ENCODE results near the gene TNS2. TPM values are rescaled to one million over a fixed set of nuclear protein-coding genes. Genes with fewer than 3 reads are reported as not detected.

Gene TNS2
- total RNA-seq, 1 donor from 2014 or later = 28.9 TPM

DNA sequence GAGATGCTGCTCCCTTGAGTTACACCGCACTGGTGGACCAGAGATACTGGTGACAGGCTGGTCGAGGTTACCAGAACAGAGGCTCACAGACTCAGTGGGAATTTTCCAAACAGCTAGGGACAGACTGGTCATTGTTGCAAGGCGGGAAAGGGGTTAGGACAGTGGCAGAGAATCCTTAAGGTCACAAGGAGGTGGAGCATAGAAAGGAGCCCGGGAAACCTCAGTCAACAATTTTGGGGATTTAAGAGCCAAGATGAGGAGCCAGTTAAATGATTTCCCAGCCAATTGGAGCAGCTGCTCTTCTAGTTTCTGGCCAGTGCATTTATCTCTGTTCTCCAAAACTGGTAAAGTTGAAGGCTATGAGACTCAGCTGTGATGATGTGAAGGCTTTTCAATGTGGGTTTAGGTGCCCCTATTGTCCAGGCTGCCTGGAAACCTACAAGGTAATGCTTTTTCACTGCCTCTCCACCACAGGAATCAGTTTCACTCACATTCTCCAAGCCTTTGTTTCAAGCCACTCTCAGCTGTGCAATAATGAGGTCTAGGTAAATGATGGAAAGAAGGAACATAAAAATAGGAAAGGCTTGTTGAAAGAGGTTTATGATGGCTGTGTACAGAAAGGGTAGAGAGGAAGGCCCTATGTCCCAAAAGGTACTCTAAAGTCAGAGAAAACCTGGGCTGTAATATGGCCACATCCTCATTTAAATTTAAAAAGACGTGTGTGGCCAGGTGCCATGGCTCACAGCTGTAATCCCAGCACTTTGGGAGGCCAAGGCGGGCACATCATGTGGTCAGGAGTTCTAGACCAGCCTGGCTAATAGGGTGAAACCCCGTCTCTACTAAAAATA lies 7.0 kb upstream of the TNS2 start:
- DNase-seq = no peak

DNA sequence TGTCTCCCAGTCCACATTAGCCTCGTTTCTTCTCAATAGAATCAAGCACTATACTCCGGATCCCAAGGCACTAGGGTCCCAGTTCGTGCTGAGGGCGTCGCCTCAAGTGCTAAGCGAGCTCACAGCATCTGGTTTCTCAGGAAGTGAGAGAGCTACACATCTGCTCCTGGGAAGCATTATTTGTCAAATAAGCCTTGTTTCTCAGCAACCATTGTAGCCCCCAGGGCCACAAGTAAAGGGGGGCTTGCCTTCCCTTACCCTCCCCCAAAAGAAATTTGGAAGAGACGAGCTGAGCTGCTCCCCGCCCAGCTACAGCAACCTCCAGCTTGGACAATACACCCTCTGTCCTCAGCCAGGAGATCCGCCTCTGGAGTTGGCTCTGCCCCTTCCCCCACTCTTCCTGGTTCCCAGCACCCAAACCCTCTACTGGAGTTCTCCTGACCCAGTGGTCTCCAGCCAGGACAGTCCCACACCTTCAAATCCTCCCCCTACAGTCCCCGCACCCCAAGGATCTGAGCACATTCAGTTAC lies 5.7 kb upstream of the TNS2 start:
- peak; percentile 92 for DNase-seq

DNA sequence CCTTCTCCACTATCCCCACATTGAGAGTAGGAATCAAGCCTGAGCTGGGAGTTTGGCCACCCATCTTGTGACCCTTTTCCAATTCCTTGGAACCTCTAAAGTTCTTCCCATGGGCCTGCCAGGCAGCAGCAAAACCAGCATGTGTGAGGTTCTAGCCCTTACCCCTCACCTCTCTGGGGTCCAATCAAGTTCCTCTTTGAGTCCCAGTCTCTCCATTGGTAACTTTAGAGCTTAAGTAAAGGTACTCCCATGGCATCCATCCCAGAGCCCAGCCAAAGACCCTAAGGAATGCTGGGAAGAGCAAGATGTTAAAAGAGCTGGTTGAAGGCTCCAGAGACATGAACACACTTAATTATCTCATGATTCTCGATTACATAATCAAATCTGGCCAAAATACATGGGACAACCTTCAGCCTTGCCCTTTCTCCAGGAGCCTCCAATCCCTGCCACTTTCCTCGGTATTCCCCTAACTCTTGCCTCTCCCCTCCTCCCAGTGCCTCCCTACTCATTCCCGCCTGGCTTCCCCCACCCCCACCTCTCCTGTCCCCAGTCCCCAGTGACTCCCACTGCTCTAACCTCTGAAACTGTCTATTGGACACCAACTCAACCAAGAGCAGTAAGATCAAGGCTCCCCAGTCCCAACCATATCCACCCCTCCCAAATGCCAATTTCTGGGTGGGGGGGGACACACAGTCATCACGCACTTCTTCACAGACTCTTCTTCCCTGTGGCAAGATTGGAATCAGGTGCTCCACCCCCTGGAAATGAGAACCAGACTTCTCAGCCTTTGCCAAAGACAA lies 4.8 kb upstream of the TNS2 start:
- DNase-seq = no peak

DNA sequence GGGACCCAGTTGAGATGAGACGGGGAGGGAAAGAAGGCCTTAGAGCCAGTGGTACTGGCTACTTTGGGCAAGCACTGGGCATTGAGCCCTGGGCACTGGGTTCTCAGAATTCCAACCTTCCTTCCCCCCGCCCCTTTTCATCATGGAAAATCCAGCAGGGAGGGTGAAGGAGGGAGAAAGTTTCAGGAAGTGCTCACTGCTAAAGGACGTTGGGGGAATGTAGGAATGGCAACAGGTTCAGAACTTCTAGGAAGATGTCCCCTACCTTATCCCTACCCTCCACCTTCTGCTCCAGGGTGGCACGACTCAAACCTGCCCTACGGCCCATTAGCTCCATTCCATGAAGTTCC lies 4.2 kb upstream of the TNS2 start:
- DNase-seq = no peak

DNA sequence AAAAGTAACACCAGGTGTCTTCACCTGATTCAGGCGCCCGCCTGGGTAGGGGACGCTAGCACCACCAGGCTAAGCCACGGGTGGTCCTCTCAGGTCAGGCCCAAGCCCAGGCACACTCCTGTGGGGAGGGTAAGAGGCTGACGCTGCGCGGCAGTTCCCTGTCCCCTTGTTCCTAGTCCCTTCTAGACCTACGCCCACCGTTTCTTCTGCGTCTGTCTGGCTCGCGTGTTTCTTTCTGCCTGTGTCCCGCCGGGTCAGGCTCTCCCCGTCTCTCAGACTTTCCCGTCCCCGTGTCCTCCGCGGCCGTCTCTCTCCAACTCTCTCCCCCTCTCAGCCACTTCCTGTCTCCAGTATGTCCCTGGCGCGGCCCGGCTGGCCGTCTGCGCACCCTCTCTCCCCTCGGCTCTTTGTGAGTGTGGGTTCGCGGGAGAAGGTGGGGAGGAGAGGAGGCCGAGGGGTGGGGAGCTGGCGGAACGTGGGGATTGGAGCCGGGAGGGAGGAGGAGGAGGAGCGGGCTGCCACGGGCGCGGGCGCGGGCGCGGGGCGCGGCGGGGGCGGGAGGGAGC lies 3.1 kb upstream of the TNS2 start:
- peak; percentile 86 for DNase-seq

DNA sequence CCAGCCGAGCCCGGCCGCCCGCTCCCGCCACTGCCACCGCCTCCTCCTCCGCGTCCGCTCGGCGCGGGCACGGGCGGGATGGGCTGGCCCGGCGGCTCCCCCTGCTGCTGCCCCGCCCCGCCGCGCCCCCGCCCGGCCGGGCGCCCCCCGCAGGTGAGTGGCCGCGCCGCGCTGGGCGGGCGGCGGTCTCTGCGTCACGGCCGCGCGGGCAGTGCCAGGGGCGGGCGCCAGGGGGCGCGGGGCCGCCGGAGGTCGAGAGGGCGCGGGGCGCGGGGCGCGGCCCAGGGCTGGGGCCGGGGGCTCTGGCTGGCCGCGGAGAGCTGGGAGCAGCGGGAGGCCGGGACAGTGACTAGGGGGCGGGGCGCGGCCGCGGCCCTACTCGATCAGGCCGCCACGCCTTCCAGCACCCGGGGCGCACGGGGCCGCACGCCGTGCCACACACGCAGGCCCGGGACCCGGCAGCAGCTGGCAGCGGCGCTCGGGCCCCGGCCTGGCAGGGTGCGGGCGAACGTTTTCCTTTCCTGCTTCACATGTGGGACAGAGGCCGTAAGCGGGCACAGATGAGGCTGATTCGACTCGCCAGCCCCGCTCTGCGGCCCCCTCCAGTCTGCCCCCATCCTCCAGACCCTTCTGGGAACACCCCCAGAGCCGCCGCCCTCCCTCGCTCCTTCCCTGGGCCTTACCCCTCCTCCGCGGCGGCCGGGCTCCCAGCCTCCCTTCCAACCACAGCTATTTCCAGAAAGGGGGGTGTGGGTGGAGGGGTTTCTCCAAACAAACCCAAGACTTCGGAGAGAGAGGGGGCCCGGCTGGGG lies 2.4 kb upstream of the TNS2 start:
- DNase-seq = peak; percentile 83

DNA sequence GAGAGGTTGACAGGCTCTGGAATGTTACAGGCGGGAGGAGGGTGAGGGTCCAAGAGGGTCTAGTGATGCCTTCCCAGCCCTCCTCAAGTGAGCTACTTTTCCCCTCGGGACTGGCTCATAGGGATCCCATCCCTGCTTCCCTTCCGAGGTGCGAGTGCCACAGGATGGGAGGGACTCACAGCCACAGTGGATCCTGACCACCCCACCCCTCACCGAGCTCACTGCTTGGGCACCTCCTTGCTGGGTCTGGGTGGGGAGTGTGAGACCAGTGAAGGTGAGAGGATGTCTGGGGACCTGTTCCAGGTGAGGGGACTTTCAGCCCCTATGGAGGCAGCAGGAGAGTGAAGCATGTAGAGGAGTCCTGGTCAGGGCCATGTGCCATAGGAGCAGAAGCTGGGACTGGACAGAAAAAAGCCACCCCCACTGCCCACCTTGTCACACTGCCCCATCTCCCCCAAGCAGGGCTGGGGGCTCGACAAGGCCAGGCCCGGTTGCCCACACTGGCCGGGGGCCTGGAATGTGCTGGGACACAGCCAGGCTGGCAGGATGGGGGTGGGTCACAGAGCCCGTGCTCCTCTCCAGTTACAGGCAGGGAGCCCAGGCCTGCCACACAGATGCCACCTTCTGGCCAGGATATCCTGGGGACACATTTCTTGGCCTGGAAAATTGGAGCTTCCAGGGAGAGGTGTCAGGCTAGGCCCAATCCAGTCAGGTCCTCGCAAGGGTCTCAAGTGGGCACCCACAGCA lies 1.7 kb upstream of the TNS2 start:
- no peak for DNase-seq

DNA sequence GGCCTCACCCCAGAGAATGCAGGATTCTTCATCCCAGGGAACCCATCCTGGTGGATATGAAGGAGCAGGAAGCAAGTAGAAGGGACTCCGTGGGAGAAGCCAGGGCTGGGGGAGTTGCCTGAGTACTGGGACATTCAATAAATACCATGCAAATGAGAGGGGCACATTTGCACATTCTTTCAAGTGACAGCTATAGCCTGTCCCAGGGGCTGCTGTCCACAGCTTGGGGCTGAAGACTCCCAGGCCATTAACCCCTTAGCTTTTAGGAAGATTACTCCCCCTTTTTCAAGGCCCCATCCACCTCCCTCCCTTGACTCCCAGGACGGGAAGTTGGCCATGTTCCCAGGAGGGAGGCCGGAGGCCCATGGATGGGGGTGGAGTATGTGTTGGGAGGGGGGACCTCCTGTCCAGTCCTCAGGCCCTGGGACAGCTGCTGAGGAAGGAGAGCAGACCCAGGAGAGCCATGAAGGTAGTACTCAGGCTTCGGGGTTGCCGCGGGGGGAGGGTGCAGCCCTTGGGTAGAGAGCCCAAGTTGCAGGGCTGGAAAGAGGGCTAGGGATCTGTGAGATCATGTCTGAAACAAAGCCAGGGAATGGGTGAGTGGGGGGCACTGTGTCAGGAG lies 974 bp upstream of the TNS2 start:
- peak; percentile 81 for DNase-seq

DNA sequence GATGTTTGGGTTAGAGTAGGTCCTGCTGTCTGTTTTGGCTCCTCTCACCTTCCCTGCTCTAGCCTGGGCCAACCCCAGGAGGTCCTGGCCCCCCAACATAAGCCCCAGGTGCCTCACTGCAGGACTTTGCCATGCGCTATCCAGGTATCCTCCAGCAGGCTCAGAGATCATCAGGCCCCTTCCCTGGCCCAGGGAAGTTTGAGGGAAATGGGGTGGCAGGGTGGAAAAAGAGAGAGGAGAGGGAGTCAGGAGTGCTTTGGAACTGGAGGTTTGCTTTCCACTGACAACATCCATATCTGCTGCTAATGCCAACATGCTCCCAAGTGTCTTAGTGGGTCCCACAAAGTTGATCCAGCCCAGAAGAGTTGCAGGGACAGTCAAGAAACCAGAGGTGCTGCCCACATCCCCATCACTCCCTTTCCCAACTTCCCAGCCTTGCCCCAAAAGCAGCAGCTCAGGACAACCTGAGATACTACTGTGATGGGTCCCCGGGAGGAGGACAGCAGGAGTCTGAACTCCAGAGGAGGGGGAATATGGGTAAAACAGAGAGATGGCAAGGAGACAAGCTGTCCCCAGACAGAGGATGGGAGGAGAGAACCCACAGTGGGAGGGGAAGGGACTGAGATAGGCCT lies 677 bp downstream of the TNS2 start:
- no peak for DNase-seq

DNA sequence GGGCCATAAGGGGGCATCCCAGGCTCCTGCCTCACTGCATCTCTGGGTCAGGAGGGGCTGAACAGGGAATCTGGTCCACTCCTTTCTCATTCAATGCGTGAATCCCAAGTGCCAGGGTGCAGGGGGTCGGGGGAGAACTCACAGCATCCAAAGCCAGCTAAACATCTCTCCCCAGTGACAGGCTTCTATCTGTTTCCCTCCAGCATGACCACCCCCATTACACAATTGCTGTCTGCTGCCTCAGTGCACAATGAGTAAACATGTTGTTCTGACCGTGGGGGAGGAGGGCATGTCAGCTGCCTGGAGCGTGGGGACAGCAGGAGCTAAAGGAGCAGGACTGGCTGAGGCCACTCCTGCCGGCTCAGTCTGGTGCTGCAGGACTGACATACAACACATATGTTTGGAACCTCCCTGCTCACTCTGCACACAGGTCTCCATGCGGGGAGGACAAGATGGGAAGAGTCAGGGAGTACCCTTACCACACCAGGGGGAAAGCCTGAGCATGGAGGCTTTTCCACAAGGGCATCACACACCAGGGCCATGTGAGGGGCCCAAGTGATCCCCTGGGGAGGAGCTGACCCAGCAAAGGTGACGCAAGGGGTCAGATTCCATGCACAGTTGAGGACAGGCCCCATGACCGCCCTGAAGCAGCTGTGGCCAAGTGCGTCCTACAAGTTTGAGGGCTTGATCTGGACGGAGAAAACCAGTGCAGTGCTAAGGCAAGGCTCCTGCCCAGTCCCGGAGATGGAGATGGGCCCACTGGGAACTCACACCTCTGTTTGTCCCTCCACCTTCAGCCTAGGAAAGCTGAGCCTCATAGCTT lies 1.4 kb downstream of the TNS2 start:
- DNase-seq = no peak

DNA sequence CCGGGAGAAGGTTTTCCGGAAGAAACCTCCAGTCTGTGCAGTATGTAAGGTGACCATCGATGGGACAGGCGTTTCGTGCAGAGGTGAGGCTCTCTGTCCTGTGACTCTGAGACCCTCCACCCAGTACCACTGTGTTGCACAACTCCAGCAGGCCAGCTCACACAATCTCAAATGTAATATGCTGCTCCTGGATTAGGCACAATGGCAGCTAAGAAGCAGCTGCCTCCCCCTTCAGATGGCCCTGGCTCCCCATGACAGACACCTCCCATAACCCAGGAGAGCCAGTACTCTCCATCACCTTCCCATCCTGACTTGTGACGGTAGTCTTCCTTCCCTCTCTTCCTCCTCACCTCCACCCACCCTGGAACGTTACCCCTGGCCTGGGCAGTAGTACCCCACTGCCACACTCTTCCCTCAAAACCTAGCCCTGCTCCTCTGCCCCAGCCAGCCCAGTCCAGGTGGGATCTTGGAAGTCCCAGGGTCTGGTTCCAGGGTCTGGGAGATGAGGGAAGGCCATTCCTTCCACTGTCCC lies 2.1 kb downstream of the TNS2 start:
- DNase-seq = no peak

DNA sequence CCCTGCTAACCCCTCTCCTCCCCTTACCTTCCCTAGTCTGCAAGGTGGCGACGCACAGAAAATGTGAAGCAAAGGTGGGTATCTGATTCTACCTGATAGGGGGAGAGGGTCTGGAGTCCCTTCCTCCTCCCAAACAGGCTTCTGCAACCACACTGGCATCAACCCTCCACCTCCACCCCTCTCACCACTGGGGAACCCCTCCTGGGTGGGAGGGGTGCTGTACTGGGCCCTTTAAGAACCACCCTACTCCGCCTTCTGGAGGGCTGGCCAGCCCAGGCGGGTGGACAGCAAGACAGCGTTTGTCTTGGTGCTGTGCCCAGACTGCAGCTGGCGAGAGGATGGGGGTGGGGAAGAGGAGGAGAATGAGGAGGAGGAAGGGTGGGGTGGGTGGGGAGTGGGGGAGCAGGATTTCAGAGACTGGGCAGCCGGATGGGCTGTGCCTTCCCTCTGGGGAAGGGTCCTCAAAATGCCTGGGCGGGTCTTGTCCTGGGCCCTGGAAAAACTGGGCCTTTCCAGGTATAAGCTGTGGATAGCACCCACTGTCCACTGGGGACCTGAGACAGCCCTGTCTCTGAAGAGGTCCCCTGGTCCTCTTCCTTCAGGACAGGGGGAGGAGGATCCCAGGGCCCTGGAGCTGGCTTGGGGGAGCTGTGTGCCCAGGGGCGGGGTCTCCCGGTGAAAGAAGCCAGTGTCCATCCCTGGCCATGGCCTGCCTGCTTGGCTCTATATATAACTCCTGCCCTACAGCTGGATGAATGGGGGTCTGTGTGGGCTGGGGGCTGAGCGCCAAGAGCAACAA lies 2.8 kb downstream of the TNS2 start:
- peak; percentile 66 for DNase-seq

DNA sequence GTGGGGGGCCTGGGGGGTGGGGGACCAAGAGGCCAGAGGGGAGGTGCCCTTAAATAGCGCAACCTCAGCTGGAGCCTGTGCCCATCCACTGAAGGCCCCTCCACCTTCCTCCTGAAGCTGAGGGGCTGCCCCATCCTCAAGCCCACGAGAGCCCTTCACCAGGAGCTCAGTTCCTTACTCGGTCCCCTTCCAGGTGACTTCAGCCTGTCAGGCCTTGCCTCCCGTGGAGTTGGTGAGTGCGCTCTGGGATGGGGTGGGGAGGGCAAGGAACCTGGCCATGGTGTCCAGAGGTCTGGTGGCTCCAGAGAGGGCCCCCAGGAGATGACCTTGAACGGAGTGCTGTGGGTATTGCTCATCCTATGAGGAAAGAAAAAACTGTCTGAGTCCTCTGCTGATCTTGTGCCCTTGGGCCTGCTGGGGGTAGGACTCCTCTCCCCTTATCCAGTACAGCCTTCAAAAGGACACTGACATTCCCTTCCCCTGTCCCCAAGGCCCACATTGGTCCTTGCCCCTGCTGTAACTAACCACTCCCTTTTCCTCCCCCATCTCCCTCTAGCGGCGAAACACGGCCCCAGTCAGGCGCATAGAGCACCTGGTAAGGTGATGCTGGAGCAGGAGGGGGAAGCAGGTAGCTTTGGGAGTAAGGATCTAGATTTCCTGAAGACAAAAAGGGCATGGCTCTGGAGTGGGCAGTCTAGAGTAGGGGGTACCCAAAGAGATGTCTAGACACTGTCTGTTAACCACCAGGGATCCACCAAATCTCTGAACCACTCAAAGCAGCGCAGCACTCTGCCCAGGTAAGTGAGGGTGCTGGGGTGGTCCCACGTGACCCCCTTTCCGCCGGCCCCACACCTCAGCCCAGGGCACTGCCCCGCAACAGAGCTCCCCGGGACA lies 3.6 kb downstream of the TNS2 start:
- DNase-seq = no peak

DNA sequence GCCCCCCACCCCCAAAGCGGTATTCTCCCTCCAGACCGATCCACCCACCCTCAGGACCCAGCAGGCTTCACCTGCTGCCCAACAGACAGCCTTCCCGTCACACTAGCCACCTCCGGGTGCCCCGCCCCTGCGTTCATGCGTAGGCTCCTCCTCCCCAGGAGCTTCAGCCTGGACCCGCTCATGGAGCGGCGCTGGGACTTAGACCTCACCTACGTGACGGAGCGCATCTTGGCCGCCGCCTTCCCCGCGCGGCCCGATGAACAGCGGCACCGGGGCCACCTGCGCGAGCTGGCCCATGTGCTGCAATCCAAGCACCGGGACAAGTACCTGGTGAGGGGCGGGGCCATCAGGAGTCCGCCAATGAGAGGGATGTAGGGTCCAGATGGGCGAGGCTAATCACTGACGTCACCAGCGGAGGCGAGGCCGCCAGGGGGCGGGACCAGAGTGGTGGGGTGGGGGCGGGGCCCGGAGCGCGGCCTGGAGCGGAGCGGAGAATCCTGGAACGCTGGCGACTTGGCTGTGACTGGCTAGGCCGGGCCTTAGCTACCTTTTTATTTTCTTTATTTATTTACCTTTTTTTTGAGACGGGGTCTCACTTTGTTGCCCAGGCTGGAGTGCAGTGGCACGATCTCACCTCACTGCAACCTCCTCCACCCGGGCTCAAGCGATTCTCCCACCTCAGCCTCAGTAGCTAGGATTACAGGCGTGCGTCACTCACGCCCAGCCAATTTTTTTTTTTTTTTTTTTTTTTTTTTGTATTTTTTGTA lies 4.4 kb downstream of the TNS2 start:
- DNase-seq = peak; percentile 89

DNA sequence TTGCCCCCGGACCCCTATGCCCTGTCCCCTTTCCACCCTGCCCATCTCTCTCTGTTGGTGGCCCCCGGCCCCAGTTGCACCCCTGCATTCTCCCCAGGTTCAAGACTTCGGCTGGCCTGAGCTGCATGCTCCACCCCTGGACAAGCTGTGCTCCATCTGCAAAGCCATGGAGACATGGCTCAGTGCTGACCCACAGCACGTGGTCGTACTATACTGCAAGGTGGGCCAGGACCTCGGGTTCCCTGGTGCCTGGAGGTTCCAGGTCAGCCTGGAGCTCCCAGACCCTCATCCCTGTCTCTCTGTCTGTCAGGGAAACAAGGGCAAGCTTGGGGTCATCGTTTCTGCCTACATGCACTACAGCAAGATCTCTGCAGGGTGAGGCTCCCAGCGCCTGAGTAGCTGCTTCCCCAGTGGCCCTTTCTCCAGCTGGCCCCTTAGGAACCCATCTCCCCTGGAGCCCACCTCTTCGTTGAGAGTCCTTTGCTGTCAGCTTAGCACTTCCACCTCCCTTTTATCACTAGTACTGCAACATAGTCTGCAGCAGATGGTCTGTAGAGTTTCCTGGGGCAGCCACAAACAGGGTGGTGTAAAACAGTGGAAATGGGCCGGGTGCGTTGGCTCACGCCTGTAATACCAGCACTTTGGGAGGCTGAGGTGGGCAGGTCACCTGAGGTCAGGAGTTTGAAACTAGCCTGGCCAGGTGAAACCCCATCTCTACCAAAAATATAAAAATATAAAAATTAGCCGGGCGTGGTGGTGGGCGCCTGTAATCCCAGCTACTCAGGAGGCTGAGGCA lies 5.8 kb downstream of the TNS2 start:
- no peak for DNase-seq

DNA sequence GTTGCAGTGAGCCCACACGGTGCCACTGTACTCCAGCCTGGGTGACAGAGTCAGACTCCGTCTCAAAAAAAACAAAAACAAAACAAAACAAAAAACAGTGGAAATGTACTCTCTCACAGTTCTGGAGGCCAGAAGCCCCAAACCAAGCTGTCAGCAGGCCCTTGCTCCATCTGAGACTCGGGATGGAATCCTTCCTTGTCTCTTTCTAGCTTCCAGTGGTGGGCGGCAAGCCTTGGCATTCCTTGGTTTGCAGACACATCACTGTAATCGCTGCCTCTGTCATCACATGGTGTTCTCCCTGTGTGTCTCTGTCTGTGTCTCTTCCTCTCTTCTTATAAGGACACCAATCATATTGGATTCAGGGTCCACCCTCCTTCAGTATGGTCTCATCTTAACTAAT lies 6.4 kb downstream of the TNS2 start:
- no peak for DNase-seq

All from skin of body (tissue), 2 donors.